ENCODE measurements around the gene GALNT9.

GALNT9 gene

DNA sequence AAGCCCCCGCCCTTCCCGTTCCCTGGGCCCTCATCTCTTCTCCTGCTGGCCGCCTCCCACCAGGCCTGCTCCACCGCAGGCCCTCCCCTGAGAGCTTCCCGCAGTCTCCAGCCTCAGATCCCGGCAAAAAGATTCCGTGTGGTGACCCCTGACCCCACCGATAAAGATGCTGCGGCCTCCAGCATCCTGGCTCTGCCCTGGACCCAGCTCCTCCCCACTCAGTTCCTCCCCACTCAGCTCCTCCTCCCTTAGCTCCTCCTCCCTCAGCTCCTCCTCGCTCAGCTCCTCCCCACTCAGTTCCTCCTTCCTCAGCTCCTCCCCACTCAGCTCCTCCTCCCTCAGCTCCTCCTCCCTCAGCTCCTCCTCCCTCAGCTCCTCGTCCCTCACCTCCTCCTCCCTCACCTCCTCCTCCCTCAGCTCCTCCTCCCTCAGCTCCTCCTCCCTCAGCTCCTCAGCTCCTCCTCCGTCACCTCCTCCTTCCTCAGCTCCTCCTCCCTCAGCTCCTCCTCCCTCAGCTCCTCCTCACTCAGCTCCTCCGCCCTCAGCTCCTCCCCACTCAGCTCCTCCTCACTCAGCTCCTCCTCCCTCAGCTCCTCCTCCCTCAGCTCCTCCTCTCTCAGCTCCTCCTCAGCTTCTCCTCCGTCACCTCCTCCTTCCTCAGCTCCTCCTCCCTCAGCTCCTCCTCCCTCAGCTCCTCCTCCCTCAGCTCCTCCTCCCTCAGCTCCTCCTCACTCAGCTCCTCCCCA lies 168.2 kb downstream of the GALNT9 start:
- Histone ChIP-seq H3K9me3 (ENCODE audit: control insufficient read depth in 1 of 2, low read length in 2 of 2) (no peaks in the 10 kb centered on the region), H3K4me3 (ENCODE audit: low read depth in 1 of 2, low read length in 2 of 2) (no peak overlapping the region), H3K27ac (ENCODE audit: low read depth, low read length) (no peak overlapping the region), H3K9ac (ENCODE audit: low read depth in 1 of 2, low read length in 2 of 2) (no peak overlapping the region), H3K4me1 (ENCODE audit: control insufficient read depth in 1 of 2, insufficient read depth in 2 of 2, low read length in 2 of 2) (peaks cover 0 to 3% of the 10 kb centered on the region in 2 donors), H3K27me3 (ENCODE audit: control insufficient read depth in 1 of 2, insufficient read depth in 2 of 2, low read length in 2 of 2) (peaks cover 0 to 3% of the 10 kb centered on the region in 2 donors), H3K36me3 (ENCODE audit: control insufficient read depth in 1 of 2, insufficient read depth in 2 of 2, low read length in 2 of 2) (peaks cover 13 to 22% of the 10 kb centered on the region in 2 donors)

DNA sequence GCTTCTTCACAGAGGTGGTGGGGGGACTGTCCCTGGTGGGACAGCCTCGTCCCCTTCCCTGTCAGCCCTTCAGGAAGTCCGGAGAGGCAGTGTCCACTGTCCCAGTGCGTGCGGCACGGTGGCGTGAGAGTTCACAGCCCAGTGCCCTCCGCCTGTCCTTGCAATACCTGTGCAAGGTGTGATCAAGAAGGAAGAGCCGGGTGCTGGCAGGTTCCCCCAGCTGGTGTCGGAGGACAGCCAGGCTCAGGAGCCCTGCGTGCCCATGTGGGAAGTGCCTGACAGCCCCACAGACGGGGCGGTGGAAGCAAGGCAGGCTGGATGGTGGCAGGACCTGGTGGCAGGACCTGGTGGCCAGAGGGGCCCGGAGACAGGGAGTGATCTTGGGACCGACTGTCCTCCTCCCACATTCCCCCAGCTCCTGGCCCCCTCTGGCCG lies 168.8 kb downstream of the GALNT9 start:
- Histone ChIP-seq H3K36me3 (ENCODE audit: control insufficient read depth in 1 of 2, insufficient read depth in 2 of 2, low read length in 2 of 2) (peaks cover 13 to 28% of the 10 kb centered on the region in 2 donors), H3K4me3 (ENCODE audit: low read depth in 1 of 2, low read length in 2 of 2) (no peak overlapping the region), H3K27me3 (ENCODE audit: control insufficient read depth in 1 of 2, insufficient read depth in 2 of 2, low read length in 2 of 2) (peaks cover 0 to 3% of the 10 kb centered on the region in 2 donors), H3K9ac (ENCODE audit: low read depth in 1 of 2, low read length in 2 of 2) (no peak overlapping the region), H3K27ac (ENCODE audit: low read depth, low read length) (no peak overlapping the region), H3K9me3 (ENCODE audit: control insufficient read depth in 1 of 2, low read length in 2 of 2) (no peaks in the 10 kb centered on the region), H3K4me1 (ENCODE audit: control insufficient read depth in 1 of 2, insufficient read depth in 2 of 2, low read length in 2 of 2) (peaks cover 0 to 3% of the 10 kb centered on the region in 2 donors)

DNA sequence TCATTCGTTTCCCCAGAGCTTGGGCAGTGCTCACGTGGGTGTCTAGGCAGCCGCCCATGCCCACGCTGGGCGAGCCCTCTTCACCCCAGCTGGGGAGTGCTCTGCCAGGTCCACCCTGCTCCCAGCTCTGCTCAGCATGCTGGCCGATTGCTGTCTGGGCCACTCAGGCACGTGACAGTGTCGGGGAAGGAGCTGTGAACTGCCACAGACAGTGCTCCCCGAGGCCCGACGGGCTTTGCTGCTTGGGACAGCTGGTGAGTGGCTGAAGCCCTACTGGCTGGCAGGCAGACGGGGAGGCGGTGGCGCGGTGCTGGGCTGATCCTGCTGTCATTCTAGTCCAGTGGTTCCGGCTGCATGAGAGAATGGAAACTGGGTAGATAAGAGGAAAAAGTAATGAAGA lies 169.4 kb downstream of the GALNT9 start:
- peaks cover 0 to 3% of the 10 kb centered on the region in 2 donors for H3K4me1 ChIP-seq (ENCODE audit: control insufficient read depth in 1 of 2, insufficient read depth in 2 of 2, low read length in 2 of 2)
- no peak overlapping the region for H3K9ac ChIP-seq (ENCODE audit: low read depth in 1 of 2, low read length in 2 of 2)
- H3K36me3 ChIP-seq (ENCODE audit: control insufficient read depth in 1 of 2, insufficient read depth in 2 of 2, low read length in 2 of 2), result peaks cover 13 to 32% of the 10 kb centered on the region in 2 donors
- H3K4me3 ChIP-seq (ENCODE audit: low read depth in 1 of 2, low read length in 2 of 2), result no peak overlapping the region
- no peaks in the 10 kb centered on the region for H3K9me3 ChIP-seq (ENCODE audit: control insufficient read depth in 1 of 2, low read length in 2 of 2)
- peaks cover 0 to 3% of the 10 kb centered on the region in 2 donors for H3K27me3 ChIP-seq (ENCODE audit: control insufficient read depth in 1 of 2, insufficient read depth in 2 of 2, low read length in 2 of 2)
- H3K27ac ChIP-seq (ENCODE audit: low read depth, low read length), result no peak overlapping the region

DNA sequence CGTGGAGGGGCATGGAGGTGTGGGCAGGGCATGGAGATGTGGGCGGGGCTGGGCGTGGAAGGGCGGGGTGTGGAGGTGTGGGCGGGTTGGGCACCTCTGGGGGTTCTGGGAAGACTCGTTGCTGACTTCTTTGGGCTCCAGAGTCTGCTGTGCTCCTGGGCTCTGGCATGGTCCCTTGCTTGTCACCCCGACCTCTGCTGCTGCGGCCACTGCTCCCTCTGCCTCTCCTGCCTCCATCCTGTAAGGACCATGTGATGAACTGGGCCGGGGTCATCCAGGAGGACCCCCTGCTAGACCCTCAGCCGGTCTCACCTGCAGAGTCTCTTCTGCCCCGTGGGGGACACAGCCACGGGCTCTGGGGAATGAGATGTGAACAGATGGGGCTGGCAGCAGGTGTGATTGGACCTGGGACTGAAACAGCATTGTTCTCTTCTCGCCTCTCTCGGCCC lies 169.8 kb downstream of the GALNT9 start:
- Histone ChIP-seq H3K36me3 (ENCODE audit: control insufficient read depth in 1 of 2, insufficient read depth in 2 of 2, low read length in 2 of 2) (peaks cover 13 to 32% of the 10 kb centered on the region in 2 donors), H3K9ac (ENCODE audit: low read depth in 1 of 2, low read length in 2 of 2) (no peak overlapping the region), H3K4me1 (ENCODE audit: control insufficient read depth in 1 of 2, insufficient read depth in 2 of 2, low read length in 2 of 2) (peaks cover 0 to 3% of the 10 kb centered on the region in 2 donors), H3K27ac (ENCODE audit: low read depth, low read length) (no peak overlapping the region), H3K27me3 (ENCODE audit: control insufficient read depth in 1 of 2, insufficient read depth in 2 of 2, low read length in 2 of 2) (peaks cover 0 to 3% of the 10 kb centered on the region in 2 donors), H3K4me3 (ENCODE audit: low read depth in 1 of 2, low read length in 2 of 2) (no peak overlapping the region), H3K9me3 (ENCODE audit: control insufficient read depth in 1 of 2, low read length in 2 of 2) (no peaks in the 10 kb centered on the region)

DNA sequence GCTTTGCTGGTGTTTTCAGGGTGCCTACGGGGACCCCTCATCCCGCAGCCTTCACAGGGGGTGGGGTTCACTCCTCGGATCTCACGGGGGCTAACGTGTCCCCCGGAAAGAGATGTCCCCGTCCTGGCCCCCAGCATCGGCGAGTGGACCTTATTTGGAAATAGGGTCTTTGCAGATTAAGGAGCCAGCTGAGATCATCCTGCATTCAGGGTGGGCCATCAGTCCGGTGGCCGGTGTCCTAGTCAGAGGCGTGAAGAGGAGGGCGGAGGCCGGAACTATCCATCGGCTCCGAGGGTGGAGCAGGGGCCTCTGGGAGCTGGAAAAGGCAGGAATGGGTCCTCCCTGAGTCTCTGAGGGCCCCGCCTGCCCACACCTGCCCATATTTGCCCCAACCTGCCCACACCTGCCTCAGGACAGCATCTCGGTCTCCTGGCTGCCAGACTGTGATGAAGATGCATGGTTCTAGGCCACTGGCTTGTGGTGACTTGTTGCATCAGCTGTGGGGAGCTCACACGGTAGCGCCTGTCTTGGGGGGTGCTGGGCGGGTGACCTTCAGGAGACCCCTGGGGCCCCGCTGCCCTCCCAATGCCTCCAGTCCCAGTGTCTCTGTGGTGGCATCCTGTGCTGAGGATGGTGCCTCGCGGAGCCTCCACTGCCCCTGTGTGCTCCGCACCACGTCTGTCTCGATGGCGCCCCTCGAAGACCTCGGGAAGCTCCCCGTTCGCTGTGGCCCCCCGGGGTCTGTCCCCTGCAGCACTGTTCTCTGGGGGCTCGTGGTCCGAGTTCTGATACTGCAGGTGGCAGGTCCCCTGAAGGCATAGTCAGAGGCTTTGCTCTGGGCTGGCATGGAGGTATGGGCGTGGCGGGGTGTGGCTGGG lies 170.5 kb downstream of the GALNT9 start:
- Histone ChIP-seq H3K9ac (ENCODE audit: low read depth in 1 of 2, low read length in 2 of 2) (no peak overlapping the region), H3K4me3 (ENCODE audit: low read depth in 1 of 2, low read length in 2 of 2) (no peak overlapping the region), H3K27me3 (ENCODE audit: control insufficient read depth in 1 of 2, insufficient read depth in 2 of 2, low read length in 2 of 2) (peaks cover 0 to 3% of the 10 kb centered on the region in 2 donors), H3K27ac (ENCODE audit: low read depth, low read length) (no peak overlapping the region), H3K4me1 (ENCODE audit: control insufficient read depth in 1 of 2, insufficient read depth in 2 of 2, low read length in 2 of 2) (peaks cover 3 to 9% of the 10 kb centered on the region in 2 donors), H3K36me3 (ENCODE audit: control insufficient read depth in 1 of 2, insufficient read depth in 2 of 2, low read length in 2 of 2) (peaks cover 13 to 32% of the 10 kb centered on the region in 2 donors), H3K9me3 (ENCODE audit: control insufficient read depth in 1 of 2, low read length in 2 of 2) (no peaks in the 10 kb centered on the region)

DNA sequence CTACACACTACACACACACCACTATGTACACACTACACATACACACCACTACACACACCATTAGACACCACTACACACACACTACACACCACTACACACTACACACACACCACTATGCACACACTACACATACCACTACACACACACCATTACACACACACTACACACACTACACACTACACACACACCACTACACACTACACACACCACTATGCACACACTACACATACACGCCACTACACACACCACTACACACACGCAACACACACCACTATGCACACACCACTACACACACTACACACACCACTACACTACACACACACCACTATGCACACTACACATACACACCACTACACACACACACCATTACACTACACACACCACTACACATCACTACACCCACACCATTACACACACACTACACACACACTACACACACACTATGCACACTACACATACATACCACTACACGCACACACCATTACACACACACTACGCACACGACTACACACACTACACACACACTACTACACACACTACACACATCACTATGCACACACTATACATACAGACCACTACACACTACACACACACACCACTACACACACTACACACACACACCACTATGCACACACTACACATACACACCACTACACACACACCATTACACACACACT lies 171.5 kb downstream of the GALNT9 start:
- Histone ChIP-seq H3K4me1 (ENCODE audit: control insufficient read depth in 1 of 2, insufficient read depth in 2 of 2, low read length in 2 of 2) (peaks cover 4 to 7% of the 10 kb centered on the region in 2 donors), H3K27ac (ENCODE audit: low read depth, low read length) (no peak overlapping the region), H3K27me3 (ENCODE audit: control insufficient read depth in 1 of 2, insufficient read depth in 2 of 2, low read length in 2 of 2) (no peaks in the 10 kb centered on the region), H3K4me3 (ENCODE audit: low read depth in 1 of 2, low read length in 2 of 2) (no peak overlapping the region), H3K9me3 (ENCODE audit: control insufficient read depth in 1 of 2, low read length in 2 of 2) (no peaks in the 10 kb centered on the region), H3K9ac (ENCODE audit: low read depth in 1 of 2, low read length in 2 of 2) (no peak overlapping the region), H3K36me3 (ENCODE audit: control insufficient read depth in 1 of 2, insufficient read depth in 2 of 2, low read length in 2 of 2) (peaks cover 13 to 32% of the 10 kb centered on the region in 2 donors)

DNA sequence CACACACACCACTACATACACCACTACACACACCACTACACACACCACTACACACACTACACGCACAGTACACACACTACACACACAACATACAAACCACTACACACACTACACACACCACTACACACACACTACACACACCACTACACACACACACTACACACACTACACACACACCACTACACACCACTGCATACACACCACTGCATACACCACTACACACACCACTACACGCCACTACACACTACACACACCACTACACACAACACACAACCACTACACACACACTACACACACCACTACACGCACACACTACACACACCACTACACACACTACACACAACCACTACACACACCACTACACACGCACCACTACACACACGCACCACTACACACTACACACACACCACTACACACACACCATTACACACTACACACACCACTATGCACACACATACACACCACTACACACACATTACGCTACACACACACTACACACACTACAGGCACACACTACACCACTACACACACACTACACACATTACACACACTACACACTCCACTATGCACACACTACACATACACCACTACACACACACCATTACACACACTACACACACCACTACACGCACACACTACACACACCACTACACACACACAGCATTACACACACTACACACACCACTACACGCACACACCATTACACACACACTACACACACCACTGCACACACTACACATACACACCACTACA lies 172.6 kb downstream of the GALNT9 start:
- no peaks in the 10 kb centered on the region for H3K9me3 ChIP-seq (ENCODE audit: control insufficient read depth in 1 of 2, low read length in 2 of 2)
- peaks cover 13 to 34% of the 10 kb centered on the region in 2 donors for H3K36me3 ChIP-seq (ENCODE audit: control insufficient read depth in 1 of 2, insufficient read depth in 2 of 2, low read length in 2 of 2)
- H3K4me3 ChIP-seq (ENCODE audit: low read depth in 1 of 2, low read length in 2 of 2), result no peak overlapping the region
- H3K27ac ChIP-seq (ENCODE audit: low read depth, low read length), result no peak overlapping the region
- H3K9ac ChIP-seq (ENCODE audit: low read depth in 1 of 2, low read length in 2 of 2), result no peak overlapping the region
- H3K27me3 ChIP-seq (ENCODE audit: control insufficient read depth in 1 of 2, insufficient read depth in 2 of 2, low read length in 2 of 2), result no peaks in the 10 kb centered on the region
- peaks cover 4 to 6% of the 10 kb centered on the region in 2 donors for H3K4me1 ChIP-seq (ENCODE audit: control insufficient read depth in 1 of 2, insufficient read depth in 2 of 2, low read length in 2 of 2)

DNA sequence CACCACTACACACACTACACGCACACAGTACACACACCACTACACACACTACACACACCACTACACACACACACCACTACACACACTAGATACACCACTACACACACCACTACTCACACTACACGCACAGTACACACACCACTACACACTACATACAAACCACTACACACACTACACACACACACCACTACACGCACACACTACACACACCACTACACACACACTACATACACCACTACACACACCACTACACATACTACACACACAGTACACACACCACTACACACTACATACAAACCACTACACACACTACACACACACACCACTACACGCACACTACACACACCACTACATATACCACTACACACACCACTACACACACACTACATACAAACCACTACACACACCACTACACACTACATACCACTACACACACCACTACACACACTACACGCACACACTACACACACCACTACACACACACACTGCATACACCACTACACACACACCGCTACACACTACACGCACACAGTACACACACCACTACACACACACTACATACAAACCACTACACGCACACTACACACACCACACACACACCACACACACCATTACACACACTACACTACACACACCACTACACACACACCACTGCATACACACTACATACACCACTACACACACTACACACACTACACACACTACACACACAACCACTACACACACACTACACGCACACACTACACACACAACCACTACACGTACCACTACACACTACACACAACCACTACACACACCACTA lies 173.4 kb downstream of the GALNT9 start:
- Histone ChIP-seq H3K4me1 (ENCODE audit: control insufficient read depth in 1 of 2, insufficient read depth in 2 of 2, low read length in 2 of 2) (peaks cover 4 to 6% of the 10 kb centered on the region in 2 donors), H3K4me3 (ENCODE audit: low read depth in 1 of 2, low read length in 2 of 2) (no peak overlapping the region), H3K36me3 (ENCODE audit: control insufficient read depth in 1 of 2, insufficient read depth in 2 of 2, low read length in 2 of 2) (peaks cover 13 to 34% of the 10 kb centered on the region in 2 donors), H3K27me3 (ENCODE audit: control insufficient read depth in 1 of 2, insufficient read depth in 2 of 2, low read length in 2 of 2) (no peaks in the 10 kb centered on the region), H3K27ac (ENCODE audit: low read depth, low read length) (no peak overlapping the region), H3K9ac (ENCODE audit: low read depth in 1 of 2, low read length in 2 of 2) (no peak overlapping the region), H3K9me3 (ENCODE audit: control insufficient read depth in 1 of 2, low read length in 2 of 2) (no peaks in the 10 kb centered on the region)

Measured in duodenal mucosa (tissue), 2 donors.